Measurements from ENCODE around the gene PCDHB15.
"Not testable (repeated sequence)": the region's sequence is repeated elsewhere in the genome, so short reads cannot be mapped to it uniquely, and the experiment has no call there.

Gene PCDHB15

DNA sequence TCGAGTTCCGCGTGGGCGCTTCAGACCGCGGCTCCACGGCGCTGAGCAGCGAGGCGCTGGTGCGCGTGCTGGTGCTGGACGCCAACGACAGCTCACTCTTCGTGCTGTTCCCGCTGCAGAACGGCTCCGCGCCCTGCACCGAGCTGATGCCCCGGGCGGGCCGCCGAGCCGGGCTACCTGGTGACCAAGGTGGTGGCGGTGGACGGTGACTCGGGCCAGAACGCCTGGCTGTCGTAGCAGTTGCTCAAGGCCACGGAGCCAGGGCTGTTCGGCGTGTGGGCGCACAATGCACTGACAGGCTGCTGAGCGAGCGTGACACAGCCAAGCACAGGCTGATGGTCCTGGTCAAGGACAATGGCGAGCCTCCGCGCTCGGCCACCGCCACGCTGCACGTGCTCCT, 3.7 kb upstream of the PCDHB15 start:
- DNase-seq, result no peak
- intact Hi-C loops (cut with DNase I), result no loop called here

DNA sequence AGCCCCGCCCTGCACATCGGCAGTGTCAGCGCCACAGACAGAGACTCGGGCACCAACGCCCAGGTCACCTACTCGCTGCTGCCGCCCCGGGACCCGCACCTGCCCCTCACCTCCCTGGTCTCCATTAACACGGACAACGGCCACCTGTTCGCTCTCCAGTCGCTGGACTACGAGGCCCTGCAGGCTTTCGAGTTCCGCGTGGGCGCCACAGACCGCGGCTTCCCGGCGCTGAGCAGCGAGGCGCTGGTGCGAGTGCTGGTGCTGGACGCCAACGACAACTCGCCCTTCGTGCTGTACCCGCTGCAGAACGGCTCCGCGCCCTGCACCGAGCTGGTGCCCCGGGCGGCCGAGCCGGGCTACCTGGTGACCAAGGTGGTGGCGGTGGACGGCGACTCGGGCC, 1.8 kb downstream of the PCDHB15 start:
- intact Hi-C loops (cut with DNase I); DNase-seq: not testable (repeated sequence)

DNA sequence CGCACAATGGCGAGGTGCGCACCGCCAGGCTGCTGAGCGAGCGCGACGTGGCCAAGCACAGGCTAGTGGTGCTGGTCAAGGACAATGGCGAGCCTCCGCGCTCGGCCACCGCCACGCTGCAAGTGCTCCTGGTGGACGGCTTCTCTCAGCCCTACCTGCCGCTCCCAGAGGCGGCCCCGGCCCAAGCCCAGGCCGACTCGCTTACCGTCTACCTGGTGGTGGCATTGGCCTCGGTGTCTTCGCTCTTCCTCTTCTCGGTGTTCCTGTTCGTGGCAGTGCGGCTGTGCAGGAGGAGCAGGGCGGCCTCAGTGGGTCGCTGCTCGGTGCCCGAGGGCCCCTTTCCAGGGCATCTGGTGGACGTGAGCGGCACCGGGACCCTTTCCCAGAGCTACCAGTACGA, 2.2 kb downstream of the PCDHB15 start:
- intact Hi-C loops (cut with DNase I); DNase-seq: not testable (repeated sequence)

DNA sequence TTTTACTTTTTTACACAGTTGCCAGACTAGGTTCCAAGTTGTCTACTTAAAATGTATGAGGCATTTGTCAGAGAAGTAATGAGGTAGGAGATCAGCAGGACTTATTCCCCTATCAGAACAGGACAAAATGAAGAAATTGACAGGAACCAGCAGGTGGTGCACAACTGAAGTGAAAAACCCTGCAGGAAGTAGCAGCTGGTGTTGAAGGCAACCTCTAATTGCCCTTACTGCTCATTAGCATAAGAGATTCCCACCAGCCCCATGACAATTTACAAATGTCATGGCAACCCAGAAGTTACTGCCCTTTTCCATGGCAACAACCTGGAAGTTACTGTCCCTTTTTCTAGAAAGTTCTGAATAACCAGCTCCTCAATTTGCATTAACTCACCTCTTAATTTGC, 5.4 kb downstream of the PCDHB15 start:
- DNase-seq, result no peak
- intact Hi-C loops (cut with DNase I), result no loop called here

DNA sequence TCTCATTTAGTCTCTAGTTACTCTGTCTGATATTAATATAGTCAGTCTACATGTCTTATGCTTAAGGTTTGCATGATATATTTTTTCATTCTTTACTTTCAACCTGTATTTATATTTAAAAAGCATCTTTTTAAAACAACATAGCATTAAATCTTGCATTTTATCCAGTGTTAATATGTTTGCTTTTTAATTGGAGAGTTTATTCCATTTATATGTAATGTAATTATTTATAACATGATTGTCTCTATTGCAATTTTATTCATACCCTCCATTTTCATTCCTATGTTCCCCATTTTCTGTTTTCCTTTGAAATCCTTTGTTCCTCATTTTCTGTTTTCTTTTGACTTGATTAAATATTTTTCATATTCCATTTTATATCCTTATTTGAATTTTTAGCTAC, 13.3 kb downstream of the PCDHB15 start:
- intact Hi-C loops (cut with DNase I), result no loop called here

DNA sequence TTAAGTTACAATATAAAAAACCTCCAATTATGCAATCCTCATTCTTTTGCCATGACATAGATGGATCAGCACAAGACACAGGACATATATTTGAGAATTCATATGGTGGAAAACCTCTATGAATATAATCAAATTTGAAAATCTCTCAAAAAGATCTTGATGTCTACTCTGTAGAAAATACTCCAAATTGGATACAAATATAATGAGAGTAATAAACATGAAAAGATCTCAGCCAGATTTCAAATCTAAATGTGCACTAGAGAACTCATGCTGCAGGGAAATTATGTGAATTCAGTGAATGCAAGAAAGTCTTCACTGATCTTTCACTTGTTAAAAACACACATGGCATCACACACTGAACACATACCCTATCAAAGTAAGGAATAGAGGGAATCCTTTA, 13.8 kb downstream of the PCDHB15 start:
- no peak for DNase-seq
- intact Hi-C loops (cut with DNase I), result no loop called here

More for the DNA sequence above, 13.3 kb downstream of the PCDHB15 start:
- DNase-seq, result no peak

DNA sequence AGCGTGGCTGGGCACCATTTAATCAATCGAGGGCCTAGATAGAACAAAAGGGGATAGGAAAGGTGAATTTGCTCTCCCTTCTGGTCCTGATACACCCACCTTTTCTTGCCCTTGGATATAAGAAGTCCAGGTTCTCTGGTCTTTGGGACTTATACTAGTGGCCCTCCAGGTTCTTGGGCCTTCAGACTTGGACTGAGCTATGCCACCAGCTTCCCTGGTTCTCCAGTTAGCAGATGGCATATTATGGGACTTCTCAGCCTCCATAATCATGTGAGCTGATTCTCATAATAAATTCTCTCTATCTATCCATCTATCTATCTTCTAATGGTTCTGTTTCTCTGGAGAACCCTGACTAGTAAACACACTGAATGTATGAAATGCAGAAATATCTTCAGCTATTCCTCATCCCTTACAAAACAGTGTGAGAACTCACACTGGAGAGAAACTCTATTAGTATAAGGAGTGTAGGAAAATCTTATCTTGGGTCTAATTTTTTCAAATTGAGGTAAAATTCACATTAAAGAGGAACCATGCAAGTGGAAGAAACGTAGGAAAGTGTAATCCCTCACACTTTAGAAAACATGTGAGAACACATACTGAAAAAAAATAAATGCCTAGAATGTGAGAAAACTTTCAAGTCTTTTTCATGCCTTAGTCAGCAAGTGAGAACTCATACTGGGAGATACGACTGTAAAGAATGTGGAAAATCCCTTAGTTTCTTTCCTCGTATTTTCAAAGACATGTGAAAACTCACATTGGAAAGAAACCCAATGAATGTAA, 15.5 kb downstream of the PCDHB15 start:
- intact Hi-C loops (cut with DNase I), result no loop called here
- DNase-seq, result no peak

DNA sequence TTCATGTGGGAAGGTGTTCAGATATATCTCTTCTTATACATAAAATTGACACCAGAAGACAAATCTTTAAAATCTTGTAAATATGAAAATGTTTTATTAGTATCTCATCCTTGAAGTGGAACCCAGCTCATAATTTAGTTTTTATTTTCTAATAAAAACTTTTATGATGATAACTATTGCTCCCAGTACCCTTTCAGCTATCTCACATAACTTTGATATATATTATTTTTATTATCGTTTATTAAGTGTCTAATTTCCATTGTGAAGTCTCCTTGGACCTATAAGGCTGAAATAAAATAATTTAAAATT, 16.0 kb downstream of the PCDHB15 start:
- no peak for DNase-seq

DNA sequence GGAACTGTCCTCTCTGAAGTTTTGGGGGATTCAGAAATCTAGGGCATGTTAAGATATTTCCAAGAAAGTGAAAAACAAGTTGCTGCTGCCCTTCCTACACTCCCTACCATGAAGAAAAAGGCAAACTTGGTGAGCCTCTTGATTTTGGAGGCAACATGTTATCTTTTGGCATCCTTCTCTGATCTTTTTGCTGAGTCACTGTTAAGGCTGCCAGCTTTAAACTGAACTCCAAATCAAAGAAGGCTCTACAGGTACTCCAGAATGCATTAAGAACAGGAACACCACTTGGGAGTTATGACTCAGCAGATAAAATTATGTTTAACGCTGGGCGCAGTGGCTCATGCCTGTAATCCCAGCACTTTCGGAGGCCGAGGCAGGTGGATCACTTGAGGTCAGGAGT, 24.0 kb downstream of the PCDHB15 start:
- intact Hi-C loops (cut with DNase I), result no loop called here
- no peak for DNase-seq

More for the DNA sequence above, 16.0 kb downstream of the PCDHB15 start:
- intact Hi-C loops (cut with DNase I), result no loop called here

DNA sequence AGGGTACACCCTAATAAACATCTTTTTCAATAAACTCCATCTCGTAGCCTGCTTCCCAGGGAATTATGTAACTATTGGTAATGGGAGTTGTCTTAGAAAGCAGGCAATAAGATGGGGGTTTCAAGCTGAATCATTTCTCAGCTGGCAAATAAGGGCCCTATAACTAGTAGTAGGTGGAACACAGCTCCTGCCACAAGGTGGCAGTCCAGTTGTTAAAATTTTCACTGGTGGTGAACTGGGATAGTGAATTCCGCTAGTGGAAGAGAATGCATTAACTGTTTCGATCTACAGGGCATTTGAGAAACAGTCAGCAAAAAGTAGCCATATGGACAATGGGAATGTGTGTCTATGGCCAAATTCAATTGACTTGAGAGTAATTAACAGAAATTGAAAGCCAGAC, 27.7 kb downstream of the PCDHB15 start:
- DNase-seq, result no peak
- intact Hi-C loops (cut with DNase I), result no loop called here

DNA sequence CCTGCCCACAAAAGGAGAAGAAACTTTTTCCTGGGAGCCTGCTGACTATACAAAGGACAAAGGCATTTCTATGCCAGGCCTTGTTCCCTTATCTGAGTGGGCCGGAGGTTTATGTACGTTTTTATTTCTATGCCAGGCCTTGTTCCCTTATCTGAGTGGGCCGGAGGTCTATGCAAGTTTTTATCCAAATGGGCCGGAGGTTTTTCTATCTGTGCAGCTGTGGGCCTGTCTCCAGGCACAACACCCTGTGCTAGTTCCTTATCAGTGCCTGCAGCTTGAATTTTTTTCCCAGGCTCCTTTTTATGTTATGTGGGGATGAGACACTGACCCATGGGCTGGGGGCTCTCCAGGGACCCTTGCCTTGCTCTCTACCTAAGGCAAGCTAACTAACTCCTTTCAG, 53.2 kb downstream of the PCDHB15 start:
- intact Hi-C loops (cut with DNase I), result no loop called here
- no peak for DNase-seq
